Osteoblast (primary cell): ENCODE measurements around the gene CPLANE1. TPM values are rescaled to one million over a fixed set of nuclear protein-coding genes. Genes with fewer than 3 reads are reported as not detected.
"Not testable (repeated sequence)": the region's sequence is repeated elsewhere in the genome, so short reads cannot be mapped to it uniquely, and the experiment has no call there.

ENCODE experiments used
- DNase-seq: peaks from one replicate; pipeline ENCODE4 v3.0.0; 2011; ENCODE audit warnings: low spot score, mixed read lengths; ENCODE audit not compliant: insufficient read length; ENCODE audit errors: missing footprints
- H2AFZ ChIP-seq: 2 replicates; pipeline ENCODE4 v1.6.0; 2011; ENCODE audit warnings: mild to moderate bottlenecking, low read length
- H3K27ac ChIP-seq: 2 replicates; pipeline ENCODE4 v1.5.1; 2011; ENCODE audit warnings: mild to moderate bottlenecking, low read depth, low read length, moderate library complexity
- H3K27me3 ChIP-seq: 2 replicates; pipeline ENCODE4 v1.6.0; 2012; ENCODE audit warnings: mild to moderate bottlenecking, control low read depth, inconsistent platforms, low read length, moderate library complexity; ENCODE audit not compliant: insufficient read depth
- H3K36me3 ChIP-seq: 2 replicates; pipeline ENCODE4 v1.5.1; 2011; ENCODE audit warnings: mild to moderate bottlenecking, low read length, control low read depth, moderate library complexity; ENCODE audit not compliant: insufficient read depth
- H3K4me1 ChIP-seq: 2 replicates; pipeline ENCODE4 v1.5.1; 2011; ENCODE audit warnings: mild to moderate bottlenecking, low read length, control low read depth, moderate library complexity; ENCODE audit not compliant: insufficient read depth
- H3K4me2 ChIP-seq: 2 replicates; pipeline ENCODE4 v1.6.0; 2011; ENCODE audit warnings: mild to moderate bottlenecking, low read length; ENCODE audit not compliant: insufficient read depth
- H3K4me3 ChIP-seq: fragments of 200-600 bp; sonication (generic); 3 replicates; pipeline ENCODE4 v1.5.1; 2012; ENCODE audit warnings: mild to moderate bottlenecking, low read length, inconsistent platforms; ENCODE audit not compliant: insufficient read depth
- H3K79me2 ChIP-seq: 2 replicates; pipeline ENCODE4 v1.6.0; 2012; ENCODE audit warnings: mild to moderate bottlenecking, low read length, control low read depth, inconsistent platforms; ENCODE audit not compliant: insufficient read depth
- H3K9me3 ChIP-seq: 2 replicates; pipeline ENCODE4 v1.5.1; 2011; ENCODE audit warnings: low read depth, low read length, control low read depth
- H4K20me1 ChIP-seq: 2 replicates; pipeline ENCODE4 v1.6.0; 2012; ENCODE audit warnings: mild to moderate bottlenecking, low read length, control low read depth; ENCODE audit not compliant: insufficient read depth
- total RNA-seq: library from RNA; depleted of rRNA; stranded (reverse); fragments of >200 nt; gene quantifications from 2 replicates; pipeline ENCODE4 v1.2.3, GENCODE V29; 2012
- TF ChIP-seq, protein P1 (sequence below): IDR thresholded peaks from 2 replicates; pipeline ENCODE4 v1.5.1; 2011; ENCODE audit warnings: mild to moderate bottlenecking, low read depth, low read length, moderate library complexity; ENCODE audit errors: extremely low read depth

Gene CPLANE1
- total RNA-seq, 1 donor = 52.1 TPM

DNA sequence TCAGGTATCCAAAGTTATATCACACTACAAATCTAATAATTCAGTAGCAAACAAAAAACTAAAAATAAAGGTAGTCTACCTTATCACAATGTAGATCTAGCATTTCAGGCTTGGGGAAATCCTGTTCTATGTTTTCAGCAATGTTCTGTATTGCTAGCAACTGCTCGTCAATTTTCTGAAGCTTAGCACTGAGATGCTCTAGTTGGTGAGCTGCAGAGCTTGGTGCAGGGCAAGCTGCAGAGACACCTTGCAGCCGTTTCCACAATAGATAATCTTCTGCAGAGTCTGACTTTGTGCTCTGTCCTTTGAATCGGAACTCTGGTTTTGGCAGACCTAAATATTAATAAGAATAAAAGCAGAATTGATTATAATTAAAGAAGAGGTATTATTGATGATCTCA, 95.5 kb downstream of the CPLANE1 start:
- DNase-seq = no peak
- H3K9me3 ChIP-seq = no peaks in the 10 kb centered on the region
- H3K27ac ChIP-seq = no peak overlapping the region
- TF ChIP-seq, protein P1, sequence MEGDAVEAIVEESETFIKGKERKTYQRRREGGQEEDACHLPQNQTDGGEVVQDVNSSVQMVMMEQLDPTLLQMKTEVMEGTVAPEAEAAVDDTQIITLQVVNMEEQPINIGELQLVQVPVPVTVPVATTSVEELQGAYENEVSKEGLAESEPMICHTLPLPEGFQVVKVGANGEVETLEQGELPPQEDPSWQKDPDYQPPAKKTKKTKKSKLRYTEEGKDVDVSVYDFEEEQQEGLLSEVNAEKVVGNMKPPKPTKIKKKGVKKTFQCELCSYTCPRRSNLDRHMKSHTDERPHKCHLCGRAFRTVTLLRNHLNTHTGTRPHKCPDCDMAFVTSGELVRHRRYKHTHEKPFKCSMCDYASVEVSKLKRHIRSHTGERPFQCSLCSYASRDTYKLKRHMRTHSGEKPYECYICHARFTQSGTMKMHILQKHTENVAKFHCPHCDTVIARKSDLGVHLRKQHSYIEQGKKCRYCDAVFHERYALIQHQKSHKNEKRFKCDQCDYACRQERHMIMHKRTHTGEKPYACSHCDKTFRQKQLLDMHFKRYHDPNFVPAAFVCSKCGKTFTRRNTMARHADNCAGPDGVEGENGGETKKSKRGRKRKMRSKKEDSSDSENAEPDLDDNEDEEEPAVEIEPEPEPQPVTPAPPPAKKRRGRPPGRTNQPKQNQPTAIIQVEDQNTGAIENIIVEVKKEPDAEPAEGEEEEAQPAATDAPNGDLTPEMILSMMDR = no peak
- H3K27me3 ChIP-seq = no peaks in the 10 kb centered on the region
- no peaks in the 10 kb centered on the region for H3K4me1 ChIP-seq
- no peaks in the 10 kb centered on the region for H4K20me1 ChIP-seq
- H3K79me2 ChIP-seq = no peaks in the 10 kb centered on the region
- H3K4me2 ChIP-seq = no peak overlapping the region
- H3K4me3 ChIP-seq = no peak overlapping the region
- no peak overlapping the region for H2AFZ ChIP-seq
- H3K36me3 ChIP-seq = peaks cover 57% of the 10 kb centered on the region

GRCh38 chr5:37146896-37147295, 102.3 kb downstream of the CPLANE1 start:
- H3K4me3 ChIP-seq = no peak overlapping the region
- H4K20me1 ChIP-seq = no peaks in the 10 kb centered on the region
- DNase-seq = no peak
- no peaks in the 10 kb centered on the region for H3K27me3 ChIP-seq
- H3K4me1 ChIP-seq = no peaks in the 10 kb centered on the region
- TF ChIP-seq, protein P1 = no peak
- no peak overlapping the region for H2AFZ ChIP-seq
- peaks cover 18% of the 10 kb centered on the region for H3K36me3 ChIP-seq
- H3K27ac ChIP-seq = no peak overlapping the region
- no peaks in the 10 kb centered on the region for H3K79me2 ChIP-seq
- H3K4me2 ChIP-seq = no peak overlapping the region
- H3K9me3 ChIP-seq = no peaks in the 10 kb centered on the region

DNA sequence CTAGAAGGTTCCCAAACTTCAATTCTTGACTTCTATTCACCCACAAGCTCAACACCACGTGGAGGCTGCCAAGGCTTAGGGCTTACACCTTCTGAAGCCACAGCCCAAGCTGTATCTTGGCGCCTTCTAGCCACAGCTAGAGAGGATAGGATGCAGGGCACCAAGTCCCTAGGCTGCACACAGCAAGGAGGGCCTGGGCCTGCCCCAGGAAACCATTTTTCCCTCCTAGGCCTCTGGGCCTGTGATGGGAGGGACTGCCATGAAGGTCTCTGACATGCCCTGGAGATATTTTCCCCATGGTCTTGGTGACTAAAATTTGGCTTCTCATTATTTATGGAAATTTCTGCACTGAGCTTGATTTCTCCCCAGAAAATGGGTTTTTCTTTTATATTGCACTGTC, 112.5 kb downstream of the CPLANE1 start:
- Histone ChIP-seq H3K4me1 (peaks cover 12% of the 10 kb centered on the region), H3K27ac (no peak overlapping the region), H3K27me3 (no peaks in the 10 kb centered on the region), H3K9me3 (no peaks in the 10 kb centered on the region), H2AFZ (no peak overlapping the region), H4K20me1 (no peaks in the 10 kb centered on the region), H3K4me2 (no peak overlapping the region), H3K36me3 (peaks cover 24% of the 10 kb centered on the region), H3K79me2 (no peaks in the 10 kb centered on the region), H3K4me3 (no peak overlapping the region)
- TF ChIP-seq, protein P1 = no peak
- DNase-seq = no peak

DNA sequence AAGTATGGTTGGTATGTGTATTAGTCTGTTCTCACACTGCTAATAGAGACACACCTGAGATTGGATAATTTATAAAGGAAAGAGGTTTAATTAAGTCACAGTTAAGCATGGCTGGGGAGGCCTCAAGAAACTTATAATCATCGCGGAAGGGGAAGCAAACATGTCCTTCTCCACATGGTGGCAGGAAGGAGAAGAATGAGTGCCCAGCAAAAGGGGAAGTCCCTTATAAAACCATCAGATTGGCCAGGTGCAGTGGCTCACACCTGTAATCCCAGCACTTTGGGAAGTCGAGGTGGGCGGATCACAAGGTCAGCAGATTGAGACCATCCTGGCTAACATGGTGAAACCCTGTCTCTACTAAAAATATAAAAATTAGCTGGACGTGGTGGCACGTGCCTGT, 113.9 kb downstream of the CPLANE1 start:
- H3K27me3 ChIP-seq, H3K27ac ChIP-seq, H3K4me2 ChIP-seq, H2AFZ ChIP-seq, H3K9me3 ChIP-seq, H4K20me1 ChIP-seq, H3K79me2 ChIP-seq, H3K4me3 ChIP-seq, DNase-seq: not testable (repeated sequence)
- H3K36me3 ChIP-seq = peaks cover 23% of the 10 kb centered on the region
- H3K4me1 ChIP-seq = peaks cover 12% of the 10 kb centered on the region

- no peaks in the 10 kb centered on the region for H3K9me3 ChIP-seq
- no peaks in the 10 kb centered on the region for H3K27me3 ChIP-seq
- H3K27ac ChIP-seq = no peak overlapping the region
- H3K79me2 ChIP-seq = no peaks in the 10 kb centered on the region
- TF ChIP-seq, protein P1 = no peak
- H3K4me3 ChIP-seq = no peak overlapping the region
- no peak overlapping the region for H3K4me2 ChIP-seq
- DNase-seq = no peak
- peaks cover 12% of the 10 kb centered on the region for H3K4me1 ChIP-seq
- peaks cover 22% of the 10 kb centered on the region for H3K36me3 ChIP-seq
- no peak overlapping the region for H2AFZ ChIP-seq
- H4K20me1 ChIP-seq = no peaks in the 10 kb centered on the region
These were observed 115.2 kb downstream of the CPLANE1 start for GRCh38 chr5:37133939-37134338.
